Gastrocnemius medialis (tissue), 4 donors: Measurements from ENCODE around the gene THSD4.

Experiments
- POLR2A ChIP-seq, 2 donors: fragments of 450-650 bp; IDR thresholded peaks; one replicate each; pipeline ENCODE4 v1.6.1; 2017; ENCODE audit warnings: antibody characterized with exemption in 2 of 2, mild to moderate bottlenecking in 2 of 2, moderate library complexity in 2 of 2
- TF ChIP-seq, protein P1 (sequence below), 5 experiments: fragments of 450-650 bp in 3 of 5; fragments of 200-600 bp in 2 of 5; sonication (generic) in 2 of 5; IDR thresholded peaks in 4 of 5; conservative IDR thresholded peaks in 1 of 5; 1 replicate in 4 of 5; 2 replicates in 1 of 5; pipeline ENCODE4 v1.5.1; 2016 to 2019; ENCODE audit warnings: antibody characterized with exemption in 5 of 5, mild to moderate bottlenecking in 3 of 5, moderate library complexity in 3 of 5

GRCh38 chr15:71480556-71480955 is 365.3 kb downstream of the THSD4 start:
- TF ChIP-seq, protein P1, sequence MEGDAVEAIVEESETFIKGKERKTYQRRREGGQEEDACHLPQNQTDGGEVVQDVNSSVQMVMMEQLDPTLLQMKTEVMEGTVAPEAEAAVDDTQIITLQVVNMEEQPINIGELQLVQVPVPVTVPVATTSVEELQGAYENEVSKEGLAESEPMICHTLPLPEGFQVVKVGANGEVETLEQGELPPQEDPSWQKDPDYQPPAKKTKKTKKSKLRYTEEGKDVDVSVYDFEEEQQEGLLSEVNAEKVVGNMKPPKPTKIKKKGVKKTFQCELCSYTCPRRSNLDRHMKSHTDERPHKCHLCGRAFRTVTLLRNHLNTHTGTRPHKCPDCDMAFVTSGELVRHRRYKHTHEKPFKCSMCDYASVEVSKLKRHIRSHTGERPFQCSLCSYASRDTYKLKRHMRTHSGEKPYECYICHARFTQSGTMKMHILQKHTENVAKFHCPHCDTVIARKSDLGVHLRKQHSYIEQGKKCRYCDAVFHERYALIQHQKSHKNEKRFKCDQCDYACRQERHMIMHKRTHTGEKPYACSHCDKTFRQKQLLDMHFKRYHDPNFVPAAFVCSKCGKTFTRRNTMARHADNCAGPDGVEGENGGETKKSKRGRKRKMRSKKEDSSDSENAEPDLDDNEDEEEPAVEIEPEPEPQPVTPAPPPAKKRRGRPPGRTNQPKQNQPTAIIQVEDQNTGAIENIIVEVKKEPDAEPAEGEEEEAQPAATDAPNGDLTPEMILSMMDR (IDR thresholded peaks at IDR 0.05 in 4 of 5, conservative IDR thresholded peaks at IDR 0.05 in 1 of 5) = no peak
- no peak for TF ChIP-seq POLR2A (IDR thresholded peaks at IDR 0.05)
